Endodermal cell (in vitro differentiated cells): ENCODE results near the gene OR10H1. TPM values are rescaled to one million over a fixed set of nuclear protein-coding genes. Genes with fewer than 3 reads are reported as not detected.
"Not testable (repeated sequence)": the region's sequence is repeated elsewhere in the genome, so short reads cannot be mapped to it uniquely, and the experiment has no call there.

ENCODE experiments used
- DNase-seq: peaks from one replicate; pipeline ENCODE4 v3.0.0-alpha.2; 2017
- H3K27ac ChIP-seq: 2 replicates; pipeline ENCODE4 v1.5.1; 2013; ENCODE audit warnings: mild to moderate bottlenecking, low read depth, low read length, moderate library complexity
- H3K27me3 ChIP-seq: 2 replicates; pipeline ENCODE4 v1.6.1; 2013; ENCODE audit warnings: mild to moderate bottlenecking, low read length, moderate library complexity; ENCODE audit not compliant: insufficient read depth, control insufficient read depth, poor library complexity, severe bottlenecking
- H3K36me3 ChIP-seq: 2 replicates; pipeline ENCODE4 v1.7.0; 2013; ENCODE audit warnings: mild to moderate bottlenecking, low read length, moderate library complexity; ENCODE audit not compliant: control insufficient read depth, insufficient read depth
- H3K4me1 ChIP-seq: one replicate; pipeline ENCODE4 v1.7.0; 2013; ENCODE audit warnings: low read length; ENCODE audit not compliant: control insufficient read depth, insufficient read depth
- H3K4me3 ChIP-seq: 2 replicates; pipeline ENCODE4 v1.5.1; 2013; ENCODE audit warnings: mild to moderate bottlenecking, low read length, moderate library complexity
- H3K9ac ChIP-seq: 2 replicates; pipeline ENCODE4 v1.6.1; 2013; ENCODE audit warnings: mild to moderate bottlenecking, low read length, moderate library complexity; ENCODE audit not compliant: poor library complexity, severe bottlenecking; ENCODE audit errors: extremely low read depth
- H3K9me3 ChIP-seq: 2 replicates; pipeline ENCODE4 v1.6.1; 2013; ENCODE audit warnings: mild to moderate bottlenecking, low read length, moderate library complexity; ENCODE audit not compliant: control insufficient read depth
- H3K27ac Mint-ChIP-seq: 2 replicates; pipeline ENCODE4 v1.8.0; 2020; ENCODE audit warnings: mixed read lengths
- H3K27me3 Mint-ChIP-seq: 2 replicates; pipeline ENCODE4 v1.8.0; 2021; ENCODE audit warnings: mild to moderate bottlenecking, mixed read lengths; ENCODE audit not compliant: insufficient read depth
- H3K36me3 Mint-ChIP-seq: 2 replicates; pipeline ENCODE4 v1.8.0; 2020; ENCODE audit warnings: low read depth, mixed read lengths
- H3K4me1 Mint-ChIP-seq: 2 replicates; pipeline ENCODE4 v1.8.0; 2020; ENCODE audit warnings: mixed read lengths
- H3K4me3 Mint-ChIP-seq: 2 replicates; pipeline ENCODE4 v1.8.0; 2020; ENCODE audit warnings: mild to moderate bottlenecking, moderate library complexity, mixed read lengths
- H3K9me3 Mint-ChIP-seq: 2 replicates; pipeline ENCODE4 v1.8.0; 2020; ENCODE audit warnings: mild to moderate bottlenecking, mixed read lengths
- WGBS, 2 experiments: methylation state at CpG; one replicate each; pipeline versions ENCODE4 v1.1.5 to v1.1.7; 2013; ENCODE audit warnings: missing lambda C conversion rate in 2 of 2, mixed read lengths in 1 of 2; ENCODE audit not compliant: insufficient coverage in 1 of 2, insufficient read length in 1 of 2; 5-methylcytosine and 5-hydroxymethylcytosine counted together
- total RNA-seq, 2 donors: library from RNA; stranded (reverse); fragmentation: NEBNext Ultra II Directional in 1 of 2; extraction: Animal tissue kit (Norgen Biotek cat#: 25700) in 1 of 2; gene quantifications; 2 replicates in 1 of 2; 3 replicates in 1 of 2; pipeline ENCODE4 v1.2.1, GENCODE V29; 2021
- TF ChIP-seq, protein P1 (sequence below): fragments of 200-600 bp; sonication (generic); conservative IDR thresholded peaks from 2 replicates; pipeline ENCODE4 v1.5.0; 2021; ENCODE audit warnings: antibody characterized with exemption, mild to moderate bottlenecking

The OR10H1 gene
- total RNA-seq, 2 donors from 2014 or later = 0.09 TPM; not detected in 1

DNA sequence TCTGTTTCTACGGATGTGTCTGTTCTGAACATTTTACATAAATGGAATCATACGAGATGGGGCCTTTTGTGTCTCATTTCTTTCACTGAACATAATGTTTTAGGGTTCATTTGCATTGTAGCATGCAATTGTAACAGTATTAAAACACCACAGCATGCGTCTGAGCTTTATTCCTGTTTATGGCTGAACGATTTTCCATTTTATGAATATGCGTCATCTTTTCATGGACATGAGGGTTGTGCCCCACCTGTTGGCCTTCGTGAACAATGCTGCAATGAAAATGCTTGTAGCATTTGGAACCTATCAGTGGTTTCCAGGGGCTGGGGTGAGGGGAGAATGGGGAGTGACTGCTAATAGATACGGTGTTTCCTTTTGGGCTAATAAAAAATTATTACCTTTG is 5.1 kb downstream of the OR10H1 start:
- Histone ChIP-seq H3K4me3 (no peak overlapping the region), H3K4me1 (no peaks in the 10 kb centered on the region), H3K9me3 (peaks cover 38% of the 10 kb centered on the region), H3K36me3 (no peaks in the 10 kb centered on the region), H3K27me3 (no peaks in the 10 kb centered on the region), H3K9ac (no peak overlapping the region), H3K27ac (no peak overlapping the region)
- TF ChIP-seq, protein P1, sequence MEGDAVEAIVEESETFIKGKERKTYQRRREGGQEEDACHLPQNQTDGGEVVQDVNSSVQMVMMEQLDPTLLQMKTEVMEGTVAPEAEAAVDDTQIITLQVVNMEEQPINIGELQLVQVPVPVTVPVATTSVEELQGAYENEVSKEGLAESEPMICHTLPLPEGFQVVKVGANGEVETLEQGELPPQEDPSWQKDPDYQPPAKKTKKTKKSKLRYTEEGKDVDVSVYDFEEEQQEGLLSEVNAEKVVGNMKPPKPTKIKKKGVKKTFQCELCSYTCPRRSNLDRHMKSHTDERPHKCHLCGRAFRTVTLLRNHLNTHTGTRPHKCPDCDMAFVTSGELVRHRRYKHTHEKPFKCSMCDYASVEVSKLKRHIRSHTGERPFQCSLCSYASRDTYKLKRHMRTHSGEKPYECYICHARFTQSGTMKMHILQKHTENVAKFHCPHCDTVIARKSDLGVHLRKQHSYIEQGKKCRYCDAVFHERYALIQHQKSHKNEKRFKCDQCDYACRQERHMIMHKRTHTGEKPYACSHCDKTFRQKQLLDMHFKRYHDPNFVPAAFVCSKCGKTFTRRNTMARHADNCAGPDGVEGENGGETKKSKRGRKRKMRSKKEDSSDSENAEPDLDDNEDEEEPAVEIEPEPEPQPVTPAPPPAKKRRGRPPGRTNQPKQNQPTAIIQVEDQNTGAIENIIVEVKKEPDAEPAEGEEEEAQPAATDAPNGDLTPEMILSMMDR = no peak
- Mint-ChIP-seq H3K27ac (no peak overlapping the region), H3K36me3 (no peaks in the 10 kb centered on the region), H3K27me3 (no peaks in the 10 kb centered on the region), H3K9me3 (peaks cover 92% of the 10 kb centered on the region), H3K4me1 (no peaks in the 10 kb centered on the region), H3K4me3 (no peak overlapping the region)
- DNase-seq = no peak
- WGBS, 2 experiments = 72% methylated on average over 6 to 7 of the region's 7 CpGs

DNA sequence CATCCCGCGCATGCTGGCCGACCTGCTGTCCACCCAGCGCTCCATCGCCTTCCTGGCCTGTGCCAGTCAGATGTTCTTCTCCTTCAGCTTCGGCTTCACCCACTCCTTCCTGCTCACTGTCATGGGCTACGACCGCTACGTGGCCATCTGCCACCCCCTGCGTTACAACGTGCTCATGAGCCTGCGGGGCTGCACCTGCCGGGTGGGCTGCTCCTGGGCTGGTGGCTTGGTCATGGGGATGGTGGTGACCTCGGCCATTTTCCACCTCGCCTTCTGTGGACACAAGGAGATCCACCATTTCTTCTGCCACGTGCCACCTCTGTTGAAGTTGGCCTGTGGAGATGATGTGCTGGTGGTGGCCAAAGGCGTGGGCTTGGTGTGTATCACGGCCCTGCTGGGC is 21.2 kb downstream of the OR10H1 start:
- H3K9ac ChIP-seq, H3K4me1 ChIP-seq, H3K27me3 Mint-ChIP-seq, H3K4me3 Mint-ChIP-seq, DNase-seq, H3K4me3 ChIP-seq, H3K36me3 ChIP-seq, H3K27me3 ChIP-seq, H3K27ac ChIP-seq, H3K4me1 Mint-ChIP-seq, H3K36me3 Mint-ChIP-seq, H3K27ac Mint-ChIP-seq: not testable (repeated sequence)
- H3K9me3 Mint-ChIP-seq = peaks cover 89% of the 10 kb centered on the region
- 82% methylated on average over 16 of the region's 18 CpGs; no CpG with 5 or more reads in 1 of the 2 experiments for WGBS, 2 experiments
- peaks cover 59% of the 10 kb centered on the region for H3K9me3 ChIP-seq

DNA sequence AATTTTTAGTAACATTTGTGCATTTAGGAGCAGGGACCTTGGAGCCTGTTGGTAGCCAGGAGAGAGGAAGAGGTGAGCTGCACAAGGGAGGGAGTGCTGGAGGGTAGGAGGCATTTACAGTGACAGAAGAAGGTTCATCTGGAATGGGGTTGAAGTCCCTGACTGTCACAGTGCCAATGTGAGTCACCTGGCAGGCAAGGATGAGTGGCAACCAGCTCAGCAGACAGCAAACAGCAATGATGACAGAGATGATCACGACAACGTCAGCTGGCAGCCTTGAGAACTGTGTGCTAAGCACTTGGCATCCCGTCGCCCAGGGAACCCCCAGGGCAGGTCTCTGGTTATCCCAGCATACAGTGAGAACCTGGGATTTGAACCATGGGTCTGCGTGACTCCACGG is 25.4 kb downstream of the OR10H1 start:
- Histone ChIP-seq H3K9me3 (peaks cover 31% of the 10 kb centered on the region), H3K4me3 (no peak overlapping the region), H3K27me3 (no peaks in the 10 kb centered on the region), H3K36me3 (no peaks in the 10 kb centered on the region), H3K27ac (no peak overlapping the region), H3K9ac (no peak overlapping the region), H3K4me1 (no peaks in the 10 kb centered on the region)
- 66 to 69% methylated on average over 6 of the region's 6 CpGs for WGBS, 2 experiments
- Mint-ChIP-seq H3K9me3 (peaks cover 90% of the 10 kb centered on the region), H3K27me3 (no peaks in the 10 kb centered on the region), H3K36me3 (no peaks in the 10 kb centered on the region), H3K27ac (no peak overlapping the region), H3K4me1 (no peaks in the 10 kb centered on the region), H3K4me3 (no peak overlapping the region)
- DNase-seq = no peak
- TF ChIP-seq, protein P1 = no peak

DNA sequence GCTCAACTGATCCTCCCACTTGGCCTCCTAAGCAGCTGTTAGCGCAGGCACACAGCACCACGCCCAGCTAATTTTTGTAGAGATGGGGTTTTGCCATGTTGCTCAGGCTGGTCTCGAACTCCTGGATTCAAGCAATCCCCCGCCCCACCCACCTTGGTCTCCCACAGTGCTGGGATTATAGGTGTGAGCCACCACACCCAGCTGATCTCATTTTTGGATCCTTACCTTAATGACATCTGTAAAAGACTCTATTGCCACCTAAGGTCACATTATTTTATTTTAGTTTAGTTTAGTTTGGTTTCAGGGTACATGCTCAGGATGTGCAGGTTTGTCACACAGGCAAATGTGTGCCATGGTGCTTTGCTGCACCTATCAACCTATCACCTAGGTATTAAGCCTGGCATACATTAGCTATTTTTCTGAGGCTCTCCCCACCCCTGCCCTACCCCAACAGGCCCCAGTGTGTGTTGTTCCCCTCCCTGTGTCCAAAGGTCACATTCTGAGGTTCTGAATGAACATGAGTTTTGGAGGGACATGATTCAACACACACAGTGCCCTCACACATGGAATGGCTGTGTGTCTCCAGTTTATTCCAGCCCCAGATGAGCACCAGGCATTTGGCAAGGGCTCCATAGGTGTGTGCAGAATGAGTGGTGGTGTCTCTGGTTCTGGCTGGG is 26.7 kb downstream of the OR10H1 start:
- Histone ChIP-seq H3K9ac (no peak overlapping the region), H3K9me3 (peaks cover 31% of the 10 kb centered on the region), H3K27ac (no peak overlapping the region), H3K27me3 (no peaks in the 10 kb centered on the region), H3K4me1 (no peaks in the 10 kb centered on the region), H3K4me3 (no peak overlapping the region), H3K36me3 (no peaks in the 10 kb centered on the region)
- Mint-ChIP-seq H3K27me3 (no peaks in the 10 kb centered on the region), H3K4me3 (no peak overlapping the region), H3K27ac (no peak overlapping the region), H3K4me1 (no peaks in the 10 kb centered on the region), H3K9me3 (peaks cover 88% of the 10 kb centered on the region), H3K36me3 (no peaks in the 10 kb centered on the region)
- no peak for DNase-seq
- WGBS, 2 experiments = 47% methylated on average over 4 of the region's 4 CpGs; no CpG with 5 or more reads in 1 of the 2 experiments
- TF ChIP-seq, protein P1 = no peak
